Measurements from ENCODE around the gene ACSL5.

ACSL5 gene

GRCh38 chr10:112429147-112429546 lies 55.2 kb downstream of the ACSL5 start:
- H3K27ac ChIP-seq, result no peak overlapping the region
- H3K9me3 ChIP-seq, result no peaks in the 10 kb centered on the region
- H3K4me1 ChIP-seq, result no peaks in the 10 kb centered on the region
- no peak overlapping the region for H3K4me3 ChIP-seq
- TF ChIP-seq CTCF (IDR thresholded peaks at IDR 0.05), result no peak
- intact Hi-C loops (cut with DNase I; ENCODE audit: low total_unique reads), result no loop called here
- H3K36me3 ChIP-seq, result peaks cover 46 to 81% (median 47%) of the 10 kb centered on the region in 3 donors
- H3K27me3 ChIP-seq, result no peaks in the 10 kb centered on the region
- DNase-seq, result no peak

GRCh38 chr10:112429654-112430230 lies 55.8 kb downstream of the ACSL5 start:
- H3K4me1 ChIP-seq, result no peaks in the 10 kb centered on the region
- no peak overlapping the region for H3K27ac ChIP-seq
- intact Hi-C loops (cut with DNase I; ENCODE audit: low total_unique reads), result no loop called here
- DNase-seq, result no peak
- no peaks in the 10 kb centered on the region for H3K9me3 ChIP-seq
- H3K27me3 ChIP-seq, result no peaks in the 10 kb centered on the region
- H3K36me3 ChIP-seq, result peaks cover 48 to 85% (median 48%) of the 10 kb centered on the region in 3 donors
- no peak overlapping the region for H3K4me3 ChIP-seq
- TF ChIP-seq CTCF (IDR thresholded peaks at IDR 0.05), result no peak

- intact Hi-C loops (cut with DNase I; ENCODE audit: low total_unique reads), result no loop called here
- TF ChIP-seq CTCF (IDR thresholded peaks at IDR 0.05), result no peak
- DNase-seq, result no peak
- Histone ChIP-seq H3K27me3 (no peaks in the 10 kb centered on the region), H3K9me3 (no peaks in the 10 kb centered on the region), H3K4me1 (no peaks in the 10 kb centered on the region), H3K4me3 (no peak overlapping the region), H3K27ac (no peak overlapping the region), H3K36me3 (peaks cover 62 to 91% (median 69%) of the 10 kb centered on the region in 3 donors)
These were observed 59.2 kb downstream of the ACSL5 start for GRCh38 chr10:112433136-112433535.

- Histone ChIP-seq H3K27me3 (no peaks in the 10 kb centered on the region), H3K4me3 (no peak overlapping the region), H3K9me3 (no peaks in the 10 kb centered on the region), H3K27ac (no peak overlapping the region), H3K36me3 (peaks cover 64 to 91% (median 76%) of the 10 kb centered on the region in 3 donors), H3K4me1 (no peaks in the 10 kb centered on the region)
- peak; percentile 40 to 42 for TF ChIP-seq CTCF (IDR thresholded peaks at IDR 0.05)
- DNase-seq, result no peak
- intact Hi-C loops (cut with DNase I; ENCODE audit: low total_unique reads), result no loop called here
These were observed 61.2 kb downstream of the ACSL5 start for GRCh38 chr10:112434988-112435619.

- intact Hi-C loops (cut with DNase I; ENCODE audit: low total_unique reads), result no loop called here
- no peak for DNase-seq
- no peak overlapping the region for H3K27ac ChIP-seq
- H3K36me3 ChIP-seq, result peaks cover 53 to 88% (median 69%) of the 10 kb centered on the region in 3 donors
- no peak overlapping the region for H3K4me3 ChIP-seq
- H3K27me3 ChIP-seq, result no peaks in the 10 kb centered on the region
- H3K4me1 ChIP-seq, result no peaks in the 10 kb centered on the region
- no peaks in the 10 kb centered on the region for H3K9me3 ChIP-seq
- no peak for TF ChIP-seq CTCF (IDR thresholded peaks at IDR 0.05)
These were observed 64.4 kb downstream of the ACSL5 start for GRCh38 chr10:112438356-112438755.

Measured in tibial artery (tissue), 4 donors.